ENCODE measurements around the gene CXCR6. TPM values are rescaled to one million over a fixed set of nuclear protein-coding genes. Genes with fewer than 3 reads are reported as not detected.

Gene CXCR6
- total and polyA plus RNA-seq, 2 experiments from 2014 or later = 0.10 TPM; not detected in 1

- TF ChIP-seq ZNF462 (CRISPR knock-in tag; IDR thresholded peaks at IDR 0.05) = no peak
- TF ChIP-seq POLR2AphosphoS5 (IDR thresholded peaks at IDR 0.05; ENCODE audit: low read depth) = no peak
- TF ChIP-seq NANOG (IDR thresholded peaks at IDR 0.05; ENCODE audit: borderline replicate concordance) = no peak
- no peak for TF ChIP-seq REST (IDR thresholded peaks at IDR 0.05; ENCODE audit: unreplicated experiment)
- no peak for TF ChIP-seq STAT1 (IDR thresholded peaks at IDR 0.05; ENCODE audit: unreplicated experiment)
- TF ChIP-seq JUNB (IDR thresholded peaks at IDR 0.05; ENCODE audit: unreplicated experiment) = no peak
- no peak for TF ChIP-seq EZH2 (IDR thresholded peaks at IDR 0.05; ENCODE audit: low read depth, unreplicated experiment)
- no peak for TF ChIP-seq ZNF114 (CRISPR knock-in tag; IDR thresholded peaks at IDR 0.05)
- no peak for TF ChIP-seq ZNF331 (CRISPR knock-in tag; IDR thresholded peaks at IDR 0.05; ENCODE audit: low read depth)
- TF ChIP-seq ETS1 (IDR thresholded peaks at IDR 0.05) = no peak
- TF ChIP-seq CREB1 (CRISPR knock-in tag; IDR thresholded peaks at IDR 0.05; ENCODE audit: low read depth) = no peak
- TF ChIP-seq EZH2phosphoT487 (IDR thresholded peaks at IDR 0.05; ENCODE audit: unreplicated experiment) = no peak
These were observed 9.2 kb downstream of the CXCR6 start (continued) for GRCh38 chr3:45952456-45952855.

Measured in GM23338 (cell line).